Left lung (tissue), 10 donors: ENCODE results near the gene FBXW7. TPM values are rescaled to one million over a fixed set of nuclear protein-coding genes. Genes with fewer than 3 reads are reported as not detected.

Experiments used
- ATAC-seq: fragments of 200-7000 bp; cut with Tn5 transposase; one replicate; pipeline ENCODE4 v1.9.1; 2020; ENCODE audit warnings: moderate library complexity
- DNase-seq, 4 donors: peaks; one replicate each; pipeline ENCODE4 v3.0.0-alpha.2; 2013 to 2020
- H3K27ac ChIP-seq, 2 donors: fragments of 200-600 bp; sonication (generic) in 1 of 2; one replicate each; pipeline versions ENCODE4 v1.5.0 to v1.8.0; 2020 to 2021
- H3K27me3 ChIP-seq, 2 donors: fragments of 200-600 bp; sonication (generic) in 1 of 2; one replicate each; pipeline versions ENCODE4 v1.5.0 to v1.8.0; 2020 to 2021
- H3K36me3 ChIP-seq, 2 donors: fragments of 200-600 bp; sonication (generic) in 1 of 2; one replicate each; pipeline versions ENCODE4 v1.5.0 to v1.8.0; 2020 to 2021
- H3K4me1 ChIP-seq, 2 donors: fragments of 200-600 bp; one replicate each; pipeline ENCODE4 v1.8.0; 2021
- H3K4me3 ChIP-seq, 2 donors: fragments of 200-600 bp; sonication (generic) in 1 of 2; one replicate each; pipeline versions ENCODE4 v1.5.0 to v1.8.0; 2020 to 2021; ENCODE audit warnings: mild to moderate bottlenecking in 1 of 2
- H3K9me3 ChIP-seq, 2 donors: fragments of 200-600 bp; sonication (generic) in 1 of 2; one replicate each; pipeline versions ENCODE4 v1.5.0 to v1.8.0; 2020 to 2021
- intact Hi-C, 2 donors: fragments of 100-400 bp; cut with DNase I; formaldehyde crosslinking; loops; one replicate each; pipeline versions ENCODE4 v1.11.2 to v1.14.2; 2022
- polyA plus RNA-seq, 6 donors: library from polyadenylated mRNA; unstranded; fragments of 120-200 nt; gene quantifications; one replicate each; pipeline ENCODE4 v1.2.1, GENCODE V29; 2013; ENCODE audit not compliant: insufficient read length in 6 of 6
- total RNA-seq, 2 donors: library from RNA; stranded (reverse); fragmentation: NEBNext Ultra II Directional; extraction: Animal tissue kit (Norgen Biotek cat#: 25700); gene quantifications; one replicate each; pipeline ENCODE4 v1.2.1, GENCODE V29; 2021
- TF ChIP-seq, protein P1 (sequence below), 2 donors: fragments of 200-600 bp; sonication (generic) in 1 of 2; IDR thresholded peaks; one replicate each; pipeline versions ENCODE4 v1.5.0 to v1.8.0; 2021; ENCODE audit warnings: antibody characterized with exemption in 2 of 2
- donor health status: DM: no; HTN: yes; CAD: no.
- donor health status: DM: no; HTN: no; CAD: no.

FBXW7 gene
- total and polyA plus RNA-seq, 8 donors: 29.0 to 39.7 (median 34.7) TPM

GRCh38 chr4:152462047-152462446 lies 73.8 kb downstream of the FBXW7 start:
- H3K36me3 ChIP-seq: no peaks in the 10 kb centered on the region
- ATAC-seq (no peak), DNase-seq (no peak)
- H3K27ac ChIP-seq: no peak overlapping the region
- intact Hi-C loops: no loop called here
- no peaks in the 10 kb centered on the region for H3K27me3 ChIP-seq
- no peaks in the 10 kb centered on the region for H3K9me3 ChIP-seq
- H3K4me3 ChIP-seq: no peak overlapping the region
- TF ChIP-seq, protein P1, sequence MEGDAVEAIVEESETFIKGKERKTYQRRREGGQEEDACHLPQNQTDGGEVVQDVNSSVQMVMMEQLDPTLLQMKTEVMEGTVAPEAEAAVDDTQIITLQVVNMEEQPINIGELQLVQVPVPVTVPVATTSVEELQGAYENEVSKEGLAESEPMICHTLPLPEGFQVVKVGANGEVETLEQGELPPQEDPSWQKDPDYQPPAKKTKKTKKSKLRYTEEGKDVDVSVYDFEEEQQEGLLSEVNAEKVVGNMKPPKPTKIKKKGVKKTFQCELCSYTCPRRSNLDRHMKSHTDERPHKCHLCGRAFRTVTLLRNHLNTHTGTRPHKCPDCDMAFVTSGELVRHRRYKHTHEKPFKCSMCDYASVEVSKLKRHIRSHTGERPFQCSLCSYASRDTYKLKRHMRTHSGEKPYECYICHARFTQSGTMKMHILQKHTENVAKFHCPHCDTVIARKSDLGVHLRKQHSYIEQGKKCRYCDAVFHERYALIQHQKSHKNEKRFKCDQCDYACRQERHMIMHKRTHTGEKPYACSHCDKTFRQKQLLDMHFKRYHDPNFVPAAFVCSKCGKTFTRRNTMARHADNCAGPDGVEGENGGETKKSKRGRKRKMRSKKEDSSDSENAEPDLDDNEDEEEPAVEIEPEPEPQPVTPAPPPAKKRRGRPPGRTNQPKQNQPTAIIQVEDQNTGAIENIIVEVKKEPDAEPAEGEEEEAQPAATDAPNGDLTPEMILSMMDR (IDR thresholded peaks at IDR 0.05): no peak
- H3K4me1 ChIP-seq: peaks cover 0 to 69% of the 10 kb centered on the region in 2 donors

GRCh38 chr4:152460488-152460887 lies 75.4 kb downstream of the FBXW7 start:
- DNase-seq (peak in 2 of 4 donors; percentile 43 to 63), ATAC-seq (peak; percentile 61)
- no peak overlapping the region for H3K27ac ChIP-seq
- no peaks in the 10 kb centered on the region for H3K36me3 ChIP-seq
- TF ChIP-seq, protein P1 (IDR thresholded peaks at IDR 0.05): peak in 1 of 2 donors; percentile 20
- no peaks in the 10 kb centered on the region for H3K27me3 ChIP-seq
- intact Hi-C loops: no loop called here
- no peaks in the 10 kb centered on the region for H3K9me3 ChIP-seq
- no peak overlapping the region for H3K4me3 ChIP-seq
- H3K4me1 ChIP-seq: peaks cover 0 to 69% of the 10 kb centered on the region in 2 donors

GRCh38 chr4:152459326-152459725 lies 76.6 kb downstream of the FBXW7 start:
- peak overlapping the region in 1 of 2 donors; percentile 40 for H3K27ac ChIP-seq
- TF ChIP-seq, protein P1 (IDR thresholded peaks at IDR 0.05): no peak
- H3K36me3 ChIP-seq: no peaks in the 10 kb centered on the region
- H3K9me3 ChIP-seq: no peaks in the 10 kb centered on the region
- DNase-seq: no peak
- peaks cover 0 to 60% of the 10 kb centered on the region in 2 donors for H3K4me1 ChIP-seq
- ATAC-seq: no peak
- H3K4me3 ChIP-seq: no peak overlapping the region
- intact Hi-C loops: no loop called here
- no peaks in the 10 kb centered on the region for H3K27me3 ChIP-seq

DNA sequence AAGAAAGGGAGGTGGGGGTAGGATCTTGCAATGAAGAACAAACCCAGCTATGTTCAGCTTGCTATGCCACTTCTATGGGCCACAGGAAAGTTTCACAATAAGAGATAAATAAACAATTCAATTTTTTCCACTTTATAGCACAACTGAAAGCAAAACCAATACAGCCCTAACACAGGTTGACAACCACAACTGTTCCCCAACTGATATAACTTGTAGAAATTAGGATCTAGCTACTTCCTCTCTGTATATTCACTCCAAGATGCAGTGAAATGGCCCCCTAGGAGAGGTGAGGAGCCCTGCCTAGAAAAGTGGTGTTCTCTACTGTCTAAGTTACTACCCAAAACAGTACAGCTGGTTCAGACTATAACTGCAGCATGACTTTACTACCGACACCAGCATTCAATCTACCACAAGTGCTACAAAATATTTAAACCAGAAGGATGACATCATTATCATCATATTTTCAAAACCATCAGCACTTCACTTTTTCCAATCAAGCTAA lies 77.0 kb downstream of the FBXW7 start:
- peak; percentile 43 for ATAC-seq
- intact Hi-C loops: no loop called here
- H3K36me3 ChIP-seq: no peaks in the 10 kb centered on the region

DNA sequence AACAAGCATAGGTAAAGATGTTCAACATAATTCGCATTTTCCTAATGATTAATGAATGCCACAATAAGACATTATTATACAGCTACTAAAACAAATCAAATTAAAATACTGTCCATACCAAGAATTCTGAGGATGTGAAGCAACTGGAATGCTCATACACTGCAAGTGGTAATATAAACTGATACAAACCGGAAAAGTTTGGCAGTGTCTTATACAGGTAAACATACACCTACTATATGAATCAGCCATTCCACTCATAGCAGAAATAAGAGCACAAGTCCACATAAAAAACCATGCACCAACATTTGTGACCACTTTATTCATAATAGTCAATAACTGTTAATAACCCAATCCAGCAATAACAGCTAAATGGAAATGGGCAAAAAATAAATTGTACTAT lies 79.3 kb downstream of the FBXW7 start:
- Histone ChIP-seq H3K4me1 (peaks cover 0 to 33% of the 10 kb centered on the region in 2 donors), H3K27me3 (no peaks in the 10 kb centered on the region), H3K9me3 (no peaks in the 10 kb centered on the region), H3K4me3 (no peak overlapping the region), H3K36me3 (no peaks in the 10 kb centered on the region), H3K27ac (no peak overlapping the region)
- intact Hi-C loops: no loop called here
- DNase-seq (no peak), ATAC-seq (no peak)
- TF ChIP-seq, protein P1 (IDR thresholded peaks at IDR 0.05): no peak

More for the DNA sequence above, 77.0 kb downstream of the FBXW7 start:
- no peak for DNase-seq
- Histone ChIP-seq H3K4me3 (no peak overlapping the region), H3K9me3 (no peaks in the 10 kb centered on the region), H3K27ac (peak overlapping the region in 1 of 2 donors; percentile 40), H3K4me1 (peaks cover 0 to 55% of the 10 kb centered on the region in 2 donors), H3K27me3 (no peaks in the 10 kb centered on the region)
- TF ChIP-seq, protein P1 (IDR thresholded peaks at IDR 0.05): no peak
